GM19035 (cell line): ENCODE data around the gene GPER1.

ENCODE experiments used
- ATAC-seq: cut with Tn5 transposase; IDR thresholded peaks from one replicate; pipeline ENCODE4 v1.9.1; 2021; ENCODE audit not compliant: unreplicated experiment

The GPER1 gene

GRCh38 chr7:1053816-1054370, 34.0 kb upstream of the GPER1 start:
- ATAC-seq = no peak

- no peak for ATAC-seq
Observed at GRCh38 chr7:1054438-1054837, 33.5 kb upstream of the GPER1 start.

- ATAC-seq = no peak
Observed at GRCh38 chr7:1054861-1055450, 33.0 kb upstream of the GPER1 start.

GRCh38 chr7:1055491-1055955, 32.4 kb upstream of the GPER1 start:
- ATAC-seq = no peak

- ATAC-seq = no peak
Observed at GRCh38 chr7:1055956-1056784, 31.7 kb upstream of the GPER1 start.

- ATAC-seq = no peak
Observed at GRCh38 chr7:1056785-1057410, 31.0 kb upstream of the GPER1 start.

- no peak for ATAC-seq
Observed at GRCh38 chr7:1057416-1058291, 30.3 kb upstream of the GPER1 start.

- no peak for ATAC-seq
Observed at GRCh38 chr7:1058311-1058710, 29.6 kb upstream of the GPER1 start.

- ATAC-seq = no peak
Observed at GRCh38 chr7:1058821-1059199, 29.1 kb upstream of the GPER1 start.

- no peak for ATAC-seq
Observed at GRCh38 chr7:1059200-1060091, 28.5 kb upstream of the GPER1 start.

GRCh38 chr7:1060315-1061072, 27.4 kb upstream of the GPER1 start:
- ATAC-seq = no peak

GRCh38 chr7:1061180-1061579, 26.7 kb upstream of the GPER1 start:
- ATAC-seq = no peak

- ATAC-seq = peak; percentile 61
Observed at GRCh38 chr7:1062296-1063294, 25.3 kb upstream of the GPER1 start.

GRCh38 chr7:1063361-1063760, 24.6 kb upstream of the GPER1 start:
- no peak for ATAC-seq

- ATAC-seq = no peak
Observed at GRCh38 chr7:1064581-1064980, 23.3 kb upstream of the GPER1 start.

GRCh38 chr7:1065263-1065584, 22.7 kb upstream of the GPER1 start:
- no peak for ATAC-seq

- ATAC-seq = no peak
Observed at GRCh38 chr7:1065585-1066241, 22.2 kb upstream of the GPER1 start.

- no peak for ATAC-seq
Observed at GRCh38 chr7:1066242-1066588, 21.7 kb upstream of the GPER1 start.
